IMR-90 (cell line): Measurements from ENCODE around the gene STAT5A. TPM values are rescaled to one million over a fixed set of nuclear protein-coding genes. Genes with fewer than 3 reads are reported as not detected.
"Not testable (repeated sequence)": the region's sequence is repeated elsewhere in the genome, so short reads cannot be mapped to it uniquely, and the experiment has no call there.

Experiments used
- ATAC-seq: fragments of 200-7000 bp; cut with Tn5 transposase; 2 replicates; pipeline ENCODE4 v1.9.1; 2020; ENCODE audit warnings: low read depth, mild to moderate bottlenecking, moderate library complexity
- BruUV-seq: library from RNA; stranded (reverse); fragments of 400-500 nt; replicated peaks from 2 replicates; lab custom pipeline; 2021; lab: Mats Ljungman, UMichigan
- CTCF ChIA-PET: fragments of 300-600 bp; formaldehyde crosslinking; extraction: SDS; loops from one replicate; lab custom pipeline; 2021; ENCODE audit warnings: antibody characterized with exemption; lab: Yijun Ruan, JAX
- POLR2A ChIA-PET: fragments of 300-600 bp; sonication (Branson Sonifier 250); formaldehyde crosslinking; loops from one replicate; lab custom pipeline; 2022; ENCODE audit warnings: antibody characterized with exemption; ENCODE audit not compliant: unreplicated experiment; lab: Charles Lee
- DNase-seq: peaks from one replicate; pipeline ENCODE4 v3.0.0; 2013
- H2AFZ ChIP-seq: replicated peaks from 2 replicates; pipeline ENCODE3; 2013; ENCODE audit warnings: low read length, mild to moderate bottlenecking; ENCODE audit not compliant: poor library complexity
- H2AK5ac ChIP-seq: 2 replicates; pipeline ENCODE4 v1.6.1; 2013; ENCODE audit warnings: low read depth, low read length, inconsistent platforms
- H2AK9ac ChIP-seq: replicated peaks from 2 replicates; pipeline ENCODE3; 2013; ENCODE audit warnings: mild to moderate bottlenecking, low read depth, low read length, moderate library complexity; ENCODE audit not compliant: poor library complexity
- H2BK120ac ChIP-seq: 2 replicates; pipeline ENCODE4 v1.6.1; 2013; ENCODE audit warnings: low read depth, low read length, inconsistent platforms
- H2BK15ac ChIP-seq: 3 replicates; pipeline ENCODE4 v1.6.1; 2013; ENCODE audit warnings: low read depth, low read length, inconsistent platforms
- H2BK20ac ChIP-seq: 2 replicates; pipeline ENCODE4 v1.6.1; 2013; ENCODE audit warnings: low read depth, mild to moderate bottlenecking, inconsistent platforms, low read length, moderate library complexity
- H2BK5ac ChIP-seq: 2 replicates; pipeline ENCODE4 v1.6.1; 2013; ENCODE audit warnings: mild to moderate bottlenecking, low read depth, low read length, inconsistent platforms; ENCODE audit not compliant: poor library complexity, severe bottlenecking
- H3K14ac ChIP-seq: replicated peaks from 2 replicates; pipeline ENCODE4 v1.6.1; 2013; ENCODE audit warnings: low read depth, low read length, inconsistent platforms
- H3K18ac ChIP-seq: 2 replicates; pipeline ENCODE4 v1.6.1; 2013; ENCODE audit warnings: low read depth, low read length, control low read depth
- H3K23ac ChIP-seq: 2 replicates; pipeline ENCODE4 v1.6.1; 2013; ENCODE audit warnings: low read depth, low read length, inconsistent platforms
- H3K27ac ChIP-seq: 2 replicates; pipeline ENCODE4 v1.5.1; 2013; ENCODE audit warnings: mild to moderate bottlenecking, control low read depth, low read length; ENCODE audit not compliant: insufficient read depth
- H3K27me3 ChIP-seq: 2 replicates; pipeline ENCODE4 v1.6.1; 2013; ENCODE audit warnings: low read length; ENCODE audit not compliant: control insufficient read depth, insufficient read depth
- H3K36me3 ChIP-seq: 2 replicates; pipeline ENCODE4 v1.6.1; 2013; ENCODE audit warnings: low read length, mixed read lengths; ENCODE audit not compliant: control insufficient read depth, insufficient read depth
- H3K4ac ChIP-seq: 2 replicates; pipeline ENCODE4 v1.6.1; 2013; ENCODE audit warnings: low read depth, low read length, inconsistent platforms
- H3K4me1 ChIP-seq: 2 replicates; pipeline ENCODE4 v1.6.1; 2013; ENCODE audit warnings: low read length, mixed read lengths; ENCODE audit not compliant: control insufficient read depth, insufficient read depth
- H3K4me2 ChIP-seq: 2 replicates; pipeline ENCODE4 v1.6.1; 2013; ENCODE audit warnings: low read depth, mild to moderate bottlenecking, control low read depth, low read length, moderate library complexity
- H3K4me3 ChIP-seq: 2 replicates; pipeline ENCODE4 v1.5.1; 2013; ENCODE audit warnings: low read depth, mild to moderate bottlenecking, control low read depth, low read length, moderate library complexity; ENCODE audit not compliant: insufficient read depth
- H3K56ac ChIP-seq: 2 replicates; pipeline ENCODE4 v1.6.1; 2013; ENCODE audit warnings: low read length, inconsistent platforms; ENCODE audit not compliant: insufficient read depth; ENCODE audit errors: extremely low read depth
- H3K79me1 ChIP-seq, 2 experiments: 2 replicates each; pipeline ENCODE4 v1.6.1; 2013; ENCODE audit warnings: low read length in 2 of 2, inconsistent platforms in 1 of 2, low read depth in 1 of 2
- H3K9ac ChIP-seq: 2 replicates; pipeline ENCODE4 v1.6.1; 2013; ENCODE audit warnings: low read depth, low read length, control low read depth
- H3K9me1 ChIP-seq: 2 replicates; pipeline ENCODE4 v1.6.1; 2013; ENCODE audit warnings: low read length, inconsistent platforms; ENCODE audit not compliant: insufficient read depth
- H3K9me3 ChIP-seq: 2 replicates; pipeline ENCODE4 v1.6.1; 2013; ENCODE audit warnings: low read length; ENCODE audit not compliant: control insufficient read depth, insufficient read depth
- H4K20me1 ChIP-seq: 2 replicates; pipeline ENCODE4 v1.6.1; 2013; ENCODE audit warnings: low read length, inconsistent platforms; ENCODE audit not compliant: insufficient read depth
- H4K5ac ChIP-seq: 2 replicates; pipeline ENCODE4 v1.6.1; 2013; ENCODE audit warnings: mild to moderate bottlenecking, low read depth, low read length, control low read depth
- H4K8ac ChIP-seq, 2 experiments: 2 replicates each; pipeline ENCODE4 v1.6.1; 2013; ENCODE audit warnings: low read depth in 2 of 2, low read length in 2 of 2, control low read depth in 1 of 2, inconsistent platforms in 1 of 2
- H4K91ac ChIP-seq: 2 replicates; pipeline ENCODE4 v1.6.1; 2013; ENCODE audit warnings: low read depth, low read length, inconsistent platforms; ENCODE audit not compliant: insufficient read depth
- WGBS, 2 experiments: methylation state at CpG; one replicate each; pipeline versions ENCODE4 v1.1.5 to v1.1.7; 2013; ENCODE audit warnings: missing lambda C conversion rate in 2 of 2; ENCODE audit not compliant: insufficient read length in 1 of 2; ENCODE audit errors: extremely low coverage in 2 of 2; 5-methylcytosine and 5-hydroxymethylcytosine counted together
- dilution Hi-C: fragments of 300-500 bp; cut with HindIII; formaldehyde crosslinking; loops from one replicate; pipeline ENCODE4 v1.14.3; 2018; ENCODE audit warnings: low sequenced_read_pairs; ENCODE audit not compliant: unreplicated experiment
- in situ Hi-C: fragments of 300-500 bp; cut with MboI; formaldehyde crosslinking; loops from 3 replicates; pipeline ENCODE4 v1.14.3; 2019; ENCODE audit warnings: low sequenced_read_pairs, inconsistent platforms, mixed read lengths
- intact Hi-C: fragments of 100-400 bp; cut with micrococcal nuclease; formaldehyde crosslinking; loops from 2 replicates; pipeline ENCODE4 v1.10.0; 2022
- polyA plus RNA-seq, 3 experiments: library from polyadenylated mRNA; depleted of rRNA; stranded (reverse); fragments of >200 nt; gene quantifications; 2 replicates each; pipeline ENCODE4 v1.2.3, GENCODE V29; 2012; ENCODE audit warnings: low replicate concordance in 1 of 3
- total RNA-seq: library from RNA; depleted of rRNA; stranded (reverse); fragments of >200 nt; gene quantifications from 2 replicates; pipeline ENCODE4 v1.2.3, GENCODE V29; 2012

STAT5A gene
- total and polyA plus RNA-seq, 2 of the 4 experiments (the other 2 are of a cell fraction) = 1.3 to 1.4 TPM

DNA sequence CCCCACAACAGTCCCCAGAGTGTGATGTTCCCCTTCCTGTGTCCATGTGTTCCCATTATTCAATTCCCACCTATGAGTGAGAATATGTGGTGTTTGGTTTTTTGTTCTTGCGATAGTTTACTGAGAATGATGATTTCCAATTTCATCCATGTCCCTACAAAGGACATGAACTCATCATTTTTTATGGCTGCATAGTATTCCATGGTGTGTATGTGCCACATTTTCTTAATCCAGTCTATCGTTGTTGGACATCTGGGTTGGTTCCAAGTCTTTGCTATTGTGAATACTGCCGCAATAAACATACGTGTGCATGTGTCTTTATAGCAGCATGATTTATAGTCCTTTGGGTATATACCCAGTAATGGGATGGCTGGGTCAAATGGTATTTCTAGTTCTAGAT lies 23.9 kb upstream of the STAT5A start:
- in situ Hi-C loops, H4K5ac ChIP-seq, dilution Hi-C loops, H4K8ac ChIP-seq, H4K91ac ChIP-seq, BruUV-seq, H2BK5ac ChIP-seq, POLR2A ChIA-PET, H3K4ac ChIP-seq, H2BK15ac ChIP-seq, H2AK5ac ChIP-seq, H3K36me3 ChIP-seq, ATAC-seq, H2BK120ac ChIP-seq, H3K27ac ChIP-seq, H2BK20ac ChIP-seq, DNase-seq, H3K9ac ChIP-seq, H2AFZ ChIP-seq, H3K23ac ChIP-seq, H3K14ac ChIP-seq, H2AK9ac ChIP-seq, H3K4me1 ChIP-seq, H3K18ac ChIP-seq, intact Hi-C loops, H3K27me3 ChIP-seq, H3K4me3 ChIP-seq, H3K4me2 ChIP-seq, H3K56ac ChIP-seq, CTCF ChIA-PET, H3K9me3 ChIP-seq: not testable (repeated sequence)
- H3K79me1 ChIP-seq = peaks cover 17 to 61% of the 10 kb centered on the region in 2 experiments
- H3K9me1 ChIP-seq = peaks cover 14% of the 10 kb centered on the region
- H4K20me1 ChIP-seq = peaks cover 28% of the 10 kb centered on the region
- WGBS, 2 experiments = no CpG with 5 or more reads among the region's 4 CpGs
